CD14-positive monocyte (primary cell): ENCODE results near the gene PEX19. TPM values are rescaled to one million over a fixed set of nuclear protein-coding genes. Genes with fewer than 3 reads are reported as not detected.

Experiments used
- DNase-seq, 3 donors: peaks; one replicate each; pipeline ENCODE4 v3.0.0-alpha.2; 2011 to 2022
- H2AFZ ChIP-seq: 2 replicates; pipeline ENCODE4 v1.6.0; 2012; ENCODE audit warnings: mild to moderate bottlenecking, low read depth, low read length, inconsistent platforms; ENCODE audit not compliant: insufficient read depth, poor library complexity, severe bottlenecking
- H3K27ac ChIP-seq, 2 donors: 1 replicate in 1 of 2; 2 replicates in 1 of 2; pipeline ENCODE4 v1.5.1; 2012 to 2013; ENCODE audit warnings: low read length in 2 of 2, control low read depth in 1 of 2, inconsistent platforms in 1 of 2, low read depth in 1 of 2, mild to moderate bottlenecking in 1 of 2
- H3K27me3 ChIP-seq, 2 donors: one replicate each; pipeline versions ENCODE4 v1.6.0 to v1.6.1; 2011 to 2013; ENCODE audit warnings: low read length in 2 of 2; ENCODE audit not compliant: control insufficient read depth in 2 of 2, insufficient read depth in 2 of 2
- H3K36me3 ChIP-seq, 2 donors: replicated peaks in 1 of 2; 1 replicate in 1 of 2; 2 replicates in 1 of 2; pipeline versions ENCODE4 v1.5.1 to v1.6.1; 2012 to 2013; ENCODE audit warnings: low read length in 2 of 2, control low read depth in 1 of 2, inconsistent platforms in 1 of 2, mild to moderate bottlenecking in 1 of 2; ENCODE audit not compliant: insufficient read depth in 2 of 2, control insufficient read depth in 1 of 2
- H3K4me1 ChIP-seq, 2 donors: 1 replicate in 1 of 2; 2 replicates in 1 of 2; pipeline versions ENCODE4 v1.5.1 to v1.6.1; 2012 to 2013; ENCODE audit warnings: low read length in 2 of 2, control low read depth in 1 of 2, inconsistent platforms in 1 of 2, mild to moderate bottlenecking in 1 of 2, moderate library complexity in 1 of 2; ENCODE audit not compliant: insufficient read depth in 2 of 2, control insufficient read depth in 1 of 2
- H3K4me2 ChIP-seq: replicated peaks from 2 replicates; pipeline ENCODE3; 2012; ENCODE audit warnings: low read length, moderate library complexity, mild to moderate bottlenecking; ENCODE audit not compliant: poor library complexity, severe bottlenecking; ENCODE audit errors: extremely low read depth
- H3K4me3 ChIP-seq, 3 experiments: fragments of 200-600 bp in 1 of 3; sonication (generic) in 1 of 3; replicated peaks in 1 of 3; 1 replicate in 2 of 3; 2 replicates in 1 of 3; pipeline ENCODE4 v1.5.1; 2011 to 2013; ENCODE audit warnings: low read length in 3 of 3, mild to moderate bottlenecking in 3 of 3, control low read depth in 2 of 3, low read depth in 2 of 3, inconsistent platforms in 1 of 3, moderate library complexity in 1 of 3
- H3K79me2 ChIP-seq: 2 replicates; pipeline ENCODE4 v1.6.0; 2012; ENCODE audit warnings: mild to moderate bottlenecking, control low read depth, inconsistent platforms, low read length, moderate library complexity; ENCODE audit not compliant: insufficient read depth
- H3K9ac ChIP-seq: 2 replicates; pipeline ENCODE4 v1.6.0; 2017; ENCODE audit warnings: low read length, mild to moderate bottlenecking; ENCODE audit not compliant: insufficient read depth, poor library complexity, severe bottlenecking
- H3K9me3 ChIP-seq, 2 donors: replicated peaks in 1 of 2; 1 replicate in 1 of 2; 2 replicates in 1 of 2; pipeline versions ENCODE4 v1.5.1 to v1.6.1; 2012 to 2013; ENCODE audit warnings: low read length in 2 of 2, control low read depth in 1 of 2; ENCODE audit not compliant: control insufficient read depth in 1 of 2, insufficient read depth in 1 of 2
- H4K20me1 ChIP-seq: 2 replicates; pipeline ENCODE4 v1.6.0; 2012; ENCODE audit warnings: mild to moderate bottlenecking, low read length, control low read depth, moderate library complexity; ENCODE audit not compliant: insufficient read depth
- H3K27ac Mint-ChIP-seq, 7 donors: one replicate each; pipeline ENCODE4 v1.8.0; 2020; ENCODE audit warnings: mild to moderate bottlenecking in 7 of 7, mixed read lengths in 7 of 7, moderate library complexity in 6 of 7, inconsistent platforms in 2 of 7
- H3K27me3 Mint-ChIP-seq, 3 donors: one replicate each; pipeline ENCODE4 v1.8.0; 2021 to 2022; ENCODE audit warnings: low read depth in 3 of 3, mild to moderate bottlenecking in 3 of 3, mixed read lengths in 3 of 3, moderate library complexity in 3 of 3, inconsistent platforms in 1 of 3
- H3K36me3 Mint-ChIP-seq, 2 donors: one replicate each; pipeline ENCODE4 v1.8.0; 2020; ENCODE audit warnings: mixed read lengths in 2 of 2, inconsistent platforms in 1 of 2, mild to moderate bottlenecking in 1 of 2
- H3K4me1 Mint-ChIP-seq: one replicate; pipeline ENCODE4 v1.8.0; 2020; ENCODE audit warnings: mild to moderate bottlenecking, mixed read lengths
- H3K4me3 Mint-ChIP-seq, 2 donors: one replicate each; pipeline ENCODE4 v1.8.0; 2020; ENCODE audit warnings: mild to moderate bottlenecking in 2 of 2, mixed read lengths in 2 of 2, moderate library complexity in 1 of 2
- H3K9me3 Mint-ChIP-seq, 7 donors: one replicate each; pipeline ENCODE4 v1.8.0; 2020 to 2022; ENCODE audit warnings: mixed read lengths in 7 of 7, mild to moderate bottlenecking in 6 of 7, moderate library complexity in 6 of 7, inconsistent platforms in 2 of 7
- CTCF ChIP-seq: fragments of 200-600 bp; IDR thresholded peaks from one replicate; pipeline ENCODE4 v1.8.0; 2022; ENCODE audit warnings: antibody characterized with exemption, mild to moderate bottlenecking
- WGBS: methylation state at CpG from one replicate; pipeline ENCODE4 v1.1.5; 2013; ENCODE audit warnings: missing lambda C conversion rate; ENCODE audit not compliant: insufficient coverage; 5-methylcytosine and 5-hydroxymethylcytosine counted together
- intact Hi-C, 2 donors: fragments of 100-400 bp; cut with micrococcal nuclease; formaldehyde crosslinking; loops; one replicate each; pipeline versions ENCODE4 v1.15.0 to v1.15.1; 2023
- polyA plus RNA-seq, 3 donors: library from polyadenylated mRNA; depleted of rRNA in 1 of 3; unstranded in 2 of 3; stranded (reverse) in 1 of 3; fragments of 300-500 nt in 2 of 3; fragments of >200 nt in 1 of 3; fragmentation: Illumina TruSeq in 2 of 3; gene quantifications; 1 replicate in 2 of 3; 2 replicates in 1 of 3; pipeline ENCODE4 v1.2.3, GENCODE V29; 2012 to 2021

PEX19 gene
- polyA plus RNA-seq, 3 donors, result 17.4 to 38.2 (median 37.4) TPM

- Histone ChIP-seq H3K4me2 (no peak overlapping the region), H3K9ac (no peak overlapping the region), H3K79me2 (peaks cover 61% of the 10 kb centered on the region), H3K4me1 (no peaks in the 10 kb centered on the region), H3K4me3 (no peak overlapping the region), H2AFZ (no peak overlapping the region), H3K27me3 (no peaks in the 10 kb centered on the region), H3K36me3 (peaks cover 27 to 53% of the 10 kb centered on the region in 2 donors), H4K20me1 (peaks cover 63% of the 10 kb centered on the region), H3K27ac (no peak overlapping the region), H3K9me3 (no peaks in the 10 kb centered on the region)
- Mint-ChIP-seq H3K27me3 (peaks cover 0 to 2% (median 0%) of the 10 kb centered on the region in 3 donors), H3K36me3 (peaks cover 52 to 58% of the 10 kb centered on the region in 2 donors), H3K9me3 (no peaks in the 10 kb centered on the region), H3K27ac (peak overlapping the region in 1 of 7 donors; percentile 50), H3K4me1 (no peaks in the 10 kb centered on the region), H3K4me3 (no peak overlapping the region)
- TF ChIP-seq CTCF, result no peak
- no CpG with 5 or more reads among the region's 1 CpG for WGBS
- intact Hi-C loops, result no loop called here
- DNase-seq, result no peak
Observed at GRCh38 chr1:160245434-160245833, 39.5 kb downstream of the PEX19 start.

- intact Hi-C loops, result no loop called here
- H4K20me1 ChIP-seq, result peaks cover 63% of the 10 kb centered on the region
- no peak overlapping the region for H2AFZ ChIP-seq
- no peak overlapping the region for H3K9ac ChIP-seq
- no peak overlapping the region for H3K27ac ChIP-seq
- H3K4me1 Mint-ChIP-seq, result no peaks in the 10 kb centered on the region
- H3K4me3 ChIP-seq, result no peak overlapping the region
- no peaks in the 10 kb centered on the region for H3K9me3 Mint-ChIP-seq
- H3K27ac Mint-ChIP-seq, result no peak overlapping the region
- H3K4me3 Mint-ChIP-seq, result no peak overlapping the region
- H3K9me3 ChIP-seq, result no peaks in the 10 kb centered on the region
- peaks cover 61 to 62% of the 10 kb centered on the region in 2 donors for H3K36me3 Mint-ChIP-seq
- peaks cover 50% of the 10 kb centered on the region for H3K79me2 ChIP-seq
- WGBS, result 80% methylated on average over 1 of the region's 1 CpG
- H3K36me3 ChIP-seq, result peaks cover 37 to 62% of the 10 kb centered on the region in 2 donors
- no peak for TF ChIP-seq CTCF
- no peaks in the 10 kb centered on the region for H3K4me1 ChIP-seq
- no peak for DNase-seq
- H3K27me3 Mint-ChIP-seq, result peaks cover 0 to 2% (median 0%) of the 10 kb centered on the region in 3 donors
- H3K27me3 ChIP-seq, result no peaks in the 10 kb centered on the region
- H3K4me2 ChIP-seq, result no peak overlapping the region
Observed at GRCh38 chr1:160244209-160244608, 40.7 kb downstream of the PEX19 start.
